HepG2 (cell line): ENCODE data around the gene HOXA11. TPM values are rescaled to one million over a fixed set of nuclear protein-coding genes. Genes with fewer than 3 reads are reported as not detected.

Experiments
- ATAC-seq: fragments of 200-7000 bp; cut with Tn5 transposase; 3 replicates; pipeline ENCODE4 v1.9.1; 2020; ENCODE audit warnings: mild to moderate bottlenecking, moderate library complexity
- BruUV-seq: library from RNA; stranded (reverse); fragments of 400-500 nt; replicated peaks from 2 replicates; lab custom pipeline; 2021; lab: Mats Ljungman, UMichigan
- CTCF ChIA-PET: fragments of 300-600 bp; formaldehyde crosslinking; extraction: SDS; loops from one replicate; lab custom pipeline; 2021; ENCODE audit warnings: low total read pairs, inconsistent platforms, low intra/inter-chr PET ratio; lab: Yijun Ruan, JAX
- POLR2A ChIA-PET: fragments of 350-600 bp; sonication (Branson Sonifier 250); formaldehyde crosslinking; loops from one replicate; lab custom pipeline; 2020; ENCODE audit warnings: antibody characterized with exemption, inconsistent platforms; lab: Yijun Ruan, JAX
- DNase-seq: peaks from one replicate; pipeline ENCODE4 v3.0.0-alpha.2; 2015; ENCODE audit warnings: low spot score
- FAIRE-seq: peaks from 3 replicates; lab custom pipeline; 2011; peaks lifted over from hg19 to GRCh38; lab: Jason Lieb, UNC
- H2AFZ ChIP-seq: one replicate; pipeline ENCODE4 v1.6.1; 2011; ENCODE audit warnings: low read length, inconsistent platforms
- H3K27ac ChIP-seq: fragments of 300-600 bp; 3 replicates; pipeline ENCODE4 v1.8.0; 2011; ENCODE audit warnings: mixed run types, mild to moderate bottlenecking, mixed read lengths, low read length, inconsistent platforms; ENCODE audit not compliant: insufficient read depth; ENCODE audit errors: extremely low read length
- H3K27me3 ChIP-seq, 2 experiments: fragments of 200-600 bp in 1 of 2; 2 replicates in 1 of 2; 3 replicates in 1 of 2; pipeline versions ENCODE4 v1.6.0 to v1.8.0; 2011; ENCODE audit warnings: low read length in 2 of 2, mild to moderate bottlenecking in 2 of 2, moderate library complexity in 2 of 2, inconsistent platforms in 1 of 2; ENCODE audit not compliant: insufficient read depth in 2 of 2, control insufficient read depth in 1 of 2
- H3K36me3 ChIP-seq, 2 experiments: fragments of 200-600 bp in 1 of 2; replicated peaks in 1 of 2; 2 replicates in 1 of 2; 3 replicates in 1 of 2; pipeline versions ENCODE4 v1.5.1 to v1.8.0; 2011; ENCODE audit warnings: low read length in 2 of 2, inconsistent platforms in 1 of 2; ENCODE audit not compliant: insufficient read depth in 2 of 2, control insufficient read depth in 1 of 2
- H3K4me1 ChIP-seq: 2 replicates; pipeline ENCODE4 v1.5.1; 2012; ENCODE audit warnings: low read length, inconsistent platforms; ENCODE audit not compliant: insufficient read depth
- H3K4me2 ChIP-seq: 2 replicates; pipeline ENCODE4 v1.6.0; 2011; ENCODE audit warnings: low read depth, low read length, inconsistent platforms
- H3K4me3 ChIP-seq, 3 experiments: fragments of 200-600 bp in 1 of 3; sonication (generic), shearing (Covaris generic) in 1 of 3; replicated peaks in 1 of 3; 2 replicates each; pipeline ENCODE4 v1.5.1; 2011 to 2016; ENCODE audit warnings: low read length in 3 of 3, inconsistent platforms in 2 of 3, low read depth in 2 of 3, mild to moderate bottlenecking in 2 of 3, control low read depth in 1 of 3, mixed read lengths in 1 of 3; ENCODE audit not compliant: insufficient read depth in 1 of 3
- H3K79me2 ChIP-seq: one replicate; pipeline ENCODE4 v1.6.1; 2011; ENCODE audit warnings: low read length, inconsistent platforms; ENCODE audit not compliant: insufficient read depth
- H3K9ac ChIP-seq: 2 replicates; pipeline ENCODE4 v1.6.0; 2011; ENCODE audit warnings: mild to moderate bottlenecking, low read depth, low read length, inconsistent platforms; ENCODE audit not compliant: insufficient read depth
- H3K9me3 ChIP-seq: 2 replicates; pipeline ENCODE4 v1.5.1; 2012; ENCODE audit warnings: mild to moderate bottlenecking, low read length
- H4K20me1 ChIP-seq: 2 replicates; pipeline ENCODE4 v1.6.0; 2011; ENCODE audit warnings: inconsistent platforms, mild to moderate bottlenecking, low read length, moderate library complexity; ENCODE audit not compliant: insufficient read depth
- CCAR2 ChIP-seq: fragments of 200-400 bp; formaldehyde crosslinking; optimal IDR thresholded peaks from 2 replicates; pipeline ENCODE3; 2018; ENCODE audit warnings: low read depth, mild to moderate bottlenecking, low read length, moderate library complexity
- FOSL1 ChIP-seq: sonication (generic); formaldehyde crosslinking; IDR thresholded peaks from 2 replicates; pipeline ENCODE4 v1.9.0; 2021; ENCODE audit warnings: missing genetic modification reagents, borderline replicate concordance
- SATB2 ChIP-seq: sonication (generic); formaldehyde crosslinking; IDR thresholded peaks from 2 replicates; pipeline ENCODE4 v1.5.0; 2020; ENCODE audit warnings: missing genetic modification reagents
- SMAD3 ChIP-seq: sonication (generic); formaldehyde crosslinking; IDR thresholded peaks from 2 replicates; pipeline ENCODE4 v1.4.0; 2020; ENCODE audit warnings: missing genetic modification reagents
- TBL1XR1 ChIP-seq: fragments of 150-350 bp; IDR thresholded peaks from 2 replicates; pipeline ENCODE4 v1.6.1; 2014; ENCODE audit warnings: borderline replicate concordance, low read length; ENCODE audit not compliant: partially characterized antibody
- ZNF318 ChIP-seq: sonication (generic); formaldehyde crosslinking; IDR thresholded peaks from 2 replicates; pipeline ENCODE4 v1.4.0; 2020; ENCODE audit warnings: mild to moderate bottlenecking, missing genetic modification reagents
- ZNF549 ChIP-seq: sonication (generic); formaldehyde crosslinking; IDR thresholded peaks from 2 replicates; pipeline ENCODE4 v1.5.0; 2020; ENCODE audit warnings: missing genetic modification reagents
- ZNF607 ChIP-seq: sonication (generic); formaldehyde crosslinking; IDR thresholded peaks from 2 replicates; pipeline ENCODE4 v1.5.1; 2020; ENCODE audit warnings: missing genetic modification reagents, mild to moderate bottlenecking, borderline replicate concordance
- ZNF737 ChIP-seq: sonication (generic); formaldehyde crosslinking; IDR thresholded peaks from 2 replicates; pipeline ENCODE4 v1.5.0; 2020; ENCODE audit warnings: missing genetic modification reagents, mild to moderate bottlenecking, borderline replicate concordance
- ZSCAN31 ChIP-seq: sonication (generic); formaldehyde crosslinking; IDR thresholded peaks from 2 replicates; pipeline ENCODE4 v1.5.0; 2020; ENCODE audit warnings: low read depth, mild to moderate bottlenecking, missing genetic modification reagents
- WGBS: methylation state at CpG from one replicate; pipeline ENCODE4 v1.1.6; 2017; ENCODE audit warnings: low lambda C conversion rate; 5-methylcytosine and 5-hydroxymethylcytosine counted together
- in situ Hi-C: cut with HindIII; loops from 2 replicates; pipeline ENCODE4 v1.10.0; 2017; ENCODE audit warnings: low pct_unique_long_range_greater_than_20kb; ENCODE audit not compliant: extremely low pct_ligation_motif_present
- intact Hi-C: fragments of 100-400 bp; cut with micrococcal nuclease; formaldehyde crosslinking; loops from one replicate; pipeline ENCODE4 v1.10.0; 2022; ENCODE audit not compliant: unreplicated experiment
- polyA plus RNA-seq, 8 experiments: library from polyadenylated mRNA; depleted of rRNA in 3 of 8; stranded (reverse) in 7 of 8; unstranded in 1 of 8; fragments of >200 nt; fragmentation: Illumina TruSeq in 4 of 8; extraction: Trizol in 4 of 8; gene quantifications; 2 replicates each; pipeline versions ENCODE4 v1.2.1 to v1.2.3, GENCODE V29; 2011 to 2016; ENCODE audit warnings: low read depth in 4 of 8, missing spikeins in 1 of 8, mixed read lengths in 1 of 8; ENCODE audit not compliant: insufficient read depth in 1 of 8
- total RNA-seq, 5 experiments: library from RNA; depleted of rRNA; stranded (reverse); fragments of >200 nt; fragmentation: Illumina TruSeq; extraction: Trizol; gene quantifications; 2 replicates each; pipeline ENCODE4 v1.2.3, GENCODE V29; 2016; ENCODE audit warnings: low read depth in 1 of 5

HOXA11 gene
- total and polyA plus RNA-seq, 2 of the 13 experiments (the other 11 are each of a cell fraction or from before 2014, with no cell fraction given): not detected

GRCh38 chr7:27145165-27145913 lies 39.7 kb downstream of the HOXA11 start:
- POLR2A ChIA-PET: no interaction called here
- no peak overlapping the region for H2AFZ ChIP-seq
- no peaks in the 10 kb centered on the region for H4K20me1 ChIP-seq
- no peak overlapping the region for H3K9ac ChIP-seq
- DNase-seq: no peak
- TF ChIP-seq TBL1XR1 (no peak), CCAR2 (no peak), SATB2 (no peak), ZSCAN31 (CRISPR knock-in tag) (no peak), FOSL1 (CRISPR knock-in tag) (no peak), SMAD3 (CRISPR knock-in tag) (no peak), ZNF607 (CRISPR knock-in tag) (no peak), ZNF737 (CRISPR knock-in tag) (no peak), ZNF318 (CRISPR knock-in tag) (no peak), ZNF549 (CRISPR knock-in tag) (no peak)
- H3K79me2 ChIP-seq: peaks cover 5% of the 10 kb centered on the region
- in situ Hi-C loops (no loop called here), intact Hi-C loops (no loop called here)
- peaks cover 30% of the 10 kb centered on the region for H3K4me1 ChIP-seq
- FAIRE-seq: no peak
- CTCF ChIA-PET: no interaction called here
- no peaks in the 10 kb centered on the region for H3K9me3 ChIP-seq
- H3K4me2 ChIP-seq: no peak overlapping the region
- no peak for ATAC-seq
- H3K27ac ChIP-seq: no peak overlapping the region
- no peak overlapping the region for H3K4me3 ChIP-seq
- 97% methylated on average over 35 of the region's 47 CpGs for WGBS
- H3K36me3 ChIP-seq: no peaks in the 10 kb centered on the region; a peak in 2 of 5 replicates
- no peaks in the 10 kb centered on the region; a peak in 1 of 5 replicates for H3K27me3 ChIP-seq
- BruUV-seq: no TSS peak
